Keratinocyte (primary cell): Measurements from ENCODE around the gene SIRT7. TPM values are rescaled to one million over a fixed set of nuclear protein-coding genes. Genes with fewer than 3 reads are reported as not detected.
A peak's percentile ranks its signal among the peaks of the same experiment; 100 is the strongest.

ENCODE experiments used
- DNase-seq: peaks from one replicate; pipeline ENCODE4 v3.0.0-alpha.2; 2011; ENCODE audit warnings: low read depth, missing footprints, low spot score
- FAIRE-seq: peaks from 2 replicates; lab custom pipeline; 2011; peaks lifted over from hg19 to GRCh38; lab: Jason Lieb, UNC
- H2AFZ ChIP-seq: 2 replicates; pipeline ENCODE4 v1.6.0; 2012; ENCODE audit warnings: low read length, control low read depth, inconsistent platforms; ENCODE audit not compliant: control insufficient read depth
- H3K27ac ChIP-seq: 2 replicates; pipeline ENCODE4 v1.5.1; 2011; ENCODE audit warnings: low read length; ENCODE audit not compliant: control insufficient read depth, insufficient read depth
- H3K27me3 ChIP-seq: 3 replicates; pipeline ENCODE4 v1.6.0; 2011; ENCODE audit warnings: low read length; ENCODE audit not compliant: control insufficient read depth, insufficient read depth; ENCODE audit errors: extremely low read depth
- H3K36me3 ChIP-seq, 2 experiments: 2 replicates in 1 of 2; 3 replicates in 1 of 2; pipeline ENCODE4 v1.5.1; 2011; ENCODE audit warnings: low read length in 2 of 2, mild to moderate bottlenecking in 1 of 2; ENCODE audit not compliant: control insufficient read depth in 2 of 2, insufficient read depth in 2 of 2; ENCODE audit errors: extremely low read depth in 1 of 2
- H3K4me1 ChIP-seq: 3 replicates; pipeline ENCODE4 v1.5.1; 2011; ENCODE audit warnings: low read length; ENCODE audit not compliant: control insufficient read depth, insufficient read depth; ENCODE audit errors: extremely low read depth
- H3K4me2 ChIP-seq: 3 replicates; pipeline ENCODE4 v1.6.0; 2011; ENCODE audit warnings: low read depth, low read length; ENCODE audit not compliant: control insufficient read depth, insufficient read depth; ENCODE audit errors: extremely low read depth
- H3K4me3 ChIP-seq, 3 experiments: fragments of 200-600 bp in 1 of 3; sonication (generic) in 1 of 3; 2 replicates in 2 of 3; 3 replicates in 1 of 3; pipeline ENCODE4 v1.5.1; 2011 to 2016; ENCODE audit warnings: low read length in 3 of 3, mild to moderate bottlenecking in 3 of 3, control low read depth in 2 of 3, inconsistent platforms in 1 of 3, low read depth in 1 of 3, mixed read lengths in 1 of 3, mixed run types in 1 of 3, moderate library complexity in 1 of 3; ENCODE audit not compliant: control insufficient read depth in 2 of 3, insufficient read depth in 2 of 3; ENCODE audit errors: extremely low read depth in 1 of 3
- H3K79me2 ChIP-seq: 2 replicates; pipeline ENCODE4 v1.6.0; 2012; ENCODE audit warnings: low read length; ENCODE audit not compliant: control insufficient read depth, insufficient read depth
- H3K9ac ChIP-seq: 3 replicates; pipeline ENCODE4 v1.6.0; 2011; ENCODE audit warnings: low read length; ENCODE audit not compliant: control insufficient read depth, insufficient read depth; ENCODE audit errors: extremely low read depth
- H3K9me1 ChIP-seq: 3 replicates; pipeline ENCODE4 v1.6.0; 2011; ENCODE audit warnings: low read length; ENCODE audit not compliant: control insufficient read depth, insufficient read depth; ENCODE audit errors: extremely low read depth
- H3K9me3 ChIP-seq: 2 replicates; pipeline ENCODE4 v1.5.1; 2012; ENCODE audit warnings: low read depth, low read length; ENCODE audit not compliant: control insufficient read depth
- H4K20me1 ChIP-seq: 3 replicates; pipeline ENCODE4 v1.6.0; 2011; ENCODE audit warnings: low read length; ENCODE audit not compliant: control insufficient read depth, insufficient read depth; ENCODE audit errors: extremely low read depth
- CTCF ChIP-seq, 3 experiments: IDR thresholded peaks in 1 of 3; conservative IDR thresholded peaks in 1 of 3; optimal IDR thresholded peaks in 1 of 3; 2 replicates in 2 of 3; 3 replicates in 1 of 3; pipeline versions ENCODE3 to v1.5.1; 2011; ENCODE audit warnings: low read length in 3 of 3, mild to moderate bottlenecking in 3 of 3, moderate library complexity in 2 of 3, control low read depth in 1 of 3, inconsistent platforms in 1 of 3; ENCODE audit not compliant: insufficient read depth in 2 of 3; ENCODE audit errors: extremely low read depth in 1 of 3
- EZH2 ChIP-seq: IDR thresholded peaks from one replicate; pipeline ENCODE4 v1.6.1; 2012; ENCODE audit warnings: inconsistent platforms, mild to moderate bottlenecking, low read length, moderate library complexity
- dilution Hi-C: fragments of 300-500 bp; cut with MboI; formaldehyde crosslinking; loops from one replicate; pipeline ENCODE4 v1.7.0; 2020; ENCODE audit warnings: low sequenced_read_pairs; ENCODE audit not compliant: extremely low pct_ligation_motif_present
- polyA plus RNA-seq, 5 experiments: library from polyadenylated mRNA; depleted of rRNA in 3 of 5; stranded (reverse) in 3 of 5; stranded (forward) in 1 of 5; unstranded in 1 of 5; fragments of >200 nt; gene quantifications; 1 replicate in 1 of 5; 2 replicates in 3 of 5; 3 replicates in 1 of 5; pipeline versions ENCODE4 v1.2.1 to v1.2.3, GENCODE V29; 2011 to 2012; ENCODE audit warnings: missing spikeins in 2 of 5, low read depth in 1 of 5, low replicate concordance in 1 of 5

SIRT7 gene
- polyA plus RNA-seq, 1 donor (not counting 4 experiments of a cell fraction or from before 2014, with no cell fraction given) = 6.9 TPM

GRCh38 chr17:81916234-81917001, 1.6 kb downstream of the SIRT7 start:
- peaks cover 4% of the 10 kb centered on the region for H3K9me1 ChIP-seq
- peak overlapping the region; percentile 50 to 68 (median 66) for H3K4me3 ChIP-seq
- peaks cover 43% of the 10 kb centered on the region for H3K79me2 ChIP-seq
- H3K9me3 ChIP-seq = no peaks in the 10 kb centered on the region
- peak overlapping the region; percentile 86 for H3K4me2 ChIP-seq
- dilution Hi-C loops = no loop called here
- no peak for FAIRE-seq
- H3K4me1 ChIP-seq = peaks cover 27% of the 10 kb centered on the region
- H4K20me1 ChIP-seq = peaks cover 10% of the 10 kb centered on the region
- H3K27me3 ChIP-seq = no peaks in the 10 kb centered on the region
- DNase-seq = no peak
- peaks cover 43 to 45% of the 10 kb centered on the region in 2 experiments for H3K36me3 ChIP-seq
- H2AFZ ChIP-seq = no peak overlapping the region
- TF ChIP-seq EZH2 (no peak), CTCF (optimal IDR thresholded peaks at IDR 0.05 in 1 of 3, IDR thresholded peaks at IDR 0.05 in 1 of 3, conservative IDR thresholded peaks at IDR 0.05 in 1 of 3; ENCODE audit: extremely low read depth in 1 of 3, insufficient read depth in 2 of 3, low read length in 3 of 3) (no peak)
- peak overlapping the region; percentile 68 for H3K9ac ChIP-seq
- H3K27ac ChIP-seq = peak overlapping the region; percentile 51

GRCh38 chr17:81915331-81915730, 2.6 kb downstream of the SIRT7 start:
- Histone ChIP-seq H3K9me3 (no peaks in the 10 kb centered on the region), H2AFZ (no peak overlapping the region), H3K4me3 (no peak overlapping the region), H3K4me2 (no peak overlapping the region), H3K4me1 (peaks cover 29% of the 10 kb centered on the region), H3K9me1 (peaks cover 4% of the 10 kb centered on the region), H4K20me1 (peaks cover 10% of the 10 kb centered on the region), H3K27me3 (no peaks in the 10 kb centered on the region), H3K79me2 (peaks cover 36% of the 10 kb centered on the region), H3K9ac (no peak overlapping the region), H3K36me3 (peaks cover 36% of the 10 kb centered on the region in 2 experiments), H3K27ac (no peak overlapping the region)
- DNase-seq (no peak), FAIRE-seq (no peak)
- dilution Hi-C loops = no loop called here
- TF ChIP-seq EZH2 = no peak
- no peak for TF ChIP-seq CTCF (optimal IDR thresholded peaks at IDR 0.05 in 1 of 3, IDR thresholded peaks at IDR 0.05 in 1 of 3, conservative IDR thresholded peaks at IDR 0.05 in 1 of 3; ENCODE audit: extremely low read depth in 1 of 3, insufficient read depth in 2 of 3, low read length in 3 of 3)
